WTC11 (cell line): ENCODE measurements around the gene OOSP4A. TPM values are rescaled to one million over a fixed set of nuclear protein-coding genes. Genes with fewer than 3 reads are reported as not detected.

Source experiments
- ATAC-seq: fragments of 200-7000 bp; cut with Tn5 transposase; 2 replicates; pipeline ENCODE4 v1.10.0; 2021; ENCODE audit warnings: mild to moderate bottlenecking, moderate library complexity
- Bru-seq: library from RNA; stranded (reverse); fragments of 400-500 nt; gene quantifications from one replicate; lab custom pipeline; 2021; lab: Mats Ljungman, UMichigan
- CTCF ChIA-PET: fragments of 300-600 bp; sonication (Branson Sonifier 250); formaldehyde crosslinking; loops from one replicate; lab custom pipeline; 2021; ENCODE audit warnings: antibody characterized with exemption; lab: Charles Lee
- POLR2A ChIA-PET: fragments of 350-600 bp; sonication (Branson Sonifier 250); formaldehyde crosslinking; loops from one replicate; lab custom pipeline; 2021; ENCODE audit warnings: antibody characterized with exemption; lab: Charles Lee
- DNase-seq: peaks from one replicate; pipeline ENCODE4 v3.0.0; 2021; ENCODE audit warnings: low spot score
- H3K27ac Mint-ChIP-seq: 2 replicates; pipeline ENCODE4 v1.8.0; 2021; ENCODE audit warnings: mixed read lengths
- H3K27me3 Mint-ChIP-seq: 2 replicates; pipeline ENCODE4 v1.8.0; 2021; ENCODE audit warnings: low read depth, mild to moderate bottlenecking, moderate library complexity, mixed read lengths
- H3K36me3 Mint-ChIP-seq: 2 replicates; pipeline ENCODE4 v1.8.0; 2021; ENCODE audit warnings: mixed read lengths
- H3K4me1 Mint-ChIP-seq: 2 replicates; pipeline ENCODE4 v1.8.0; 2022; ENCODE audit warnings: mixed read lengths
- H3K4me3 Mint-ChIP-seq: 2 replicates; pipeline ENCODE4 v1.8.0; 2021; ENCODE audit warnings: mild to moderate bottlenecking, moderate library complexity, mixed read lengths
- H3K9me3 Mint-ChIP-seq: 2 replicates; pipeline ENCODE4 v1.8.0; 2021; ENCODE audit warnings: mixed read lengths
- E2F1 ChIP-seq: sonication (generic); formaldehyde crosslinking; IDR thresholded peaks from 2 replicates; pipeline ENCODE4 v1.8.0; 2022; ENCODE audit warnings: mild to moderate bottlenecking, missing genetic modification reagents
- E2F4 ChIP-seq: sonication (generic); formaldehyde crosslinking; IDR thresholded peaks from 2 replicates; pipeline ENCODE4 v1.8.1; 2022; ENCODE audit warnings: low read depth, mild to moderate bottlenecking, moderate library complexity, missing genetic modification reagents, borderline replicate concordance
- ERG ChIP-seq: fragments of 250-450 bp; sonication (Bioruptor Pico); IDR thresholded peaks from 2 replicates; pipeline ENCODE4 v1.8.0; 2021; ENCODE audit warnings: mild to moderate bottlenecking
- ESRRA ChIP-seq: sonication (generic); formaldehyde crosslinking; IDR thresholded peaks from 2 replicates; pipeline ENCODE4 v1.8.1; 2022; ENCODE audit warnings: mild to moderate bottlenecking, missing genetic modification reagents, borderline replicate concordance
- ETV6 ChIP-seq: sonication (generic); formaldehyde crosslinking; IDR thresholded peaks from 2 replicates; pipeline ENCODE4 v1.8.1; 2022; ENCODE audit warnings: mild to moderate bottlenecking, missing genetic modification reagents
- GABPB1 ChIP-seq: sonication (generic); formaldehyde crosslinking; IDR thresholded peaks from 2 replicates; pipeline ENCODE4 v1.8.1; 2023; ENCODE audit warnings: mild to moderate bottlenecking, missing genetic modification reagents
- HMGA2 ChIP-seq: fragments of 250-450 bp; sonication (Bioruptor Pico); IDR thresholded peaks from 2 replicates; pipeline ENCODE4 v1.4.0; 2021; ENCODE audit warnings: mild to moderate bottlenecking, moderate library complexity
- KAT7 ChIP-seq: sonication (generic); formaldehyde crosslinking; IDR thresholded peaks from 2 replicates; pipeline ENCODE4 v1.8.1; 2023; ENCODE audit warnings: missing genetic modification reagents, mild to moderate bottlenecking, borderline replicate concordance
- PRDM15 ChIP-seq: sonication (generic); formaldehyde crosslinking; IDR thresholded peaks from 2 replicates; pipeline ENCODE4 v1.8.0; 2022; ENCODE audit warnings: missing genetic modification reagents
- STAT6 ChIP-seq: sonication (generic); formaldehyde crosslinking; conservative IDR thresholded peaks from 2 replicates; pipeline ENCODE4 v1.8.1; 2023; ENCODE audit warnings: mild to moderate bottlenecking, low read depth, missing genetic modification reagents, moderate library complexity
- TCF7 ChIP-seq: sonication (generic); formaldehyde crosslinking; IDR thresholded peaks from 2 replicates; pipeline ENCODE4 v1.8.0; 2022; ENCODE audit warnings: mild to moderate bottlenecking, low read depth, missing genetic modification reagents, moderate library complexity
- USF1 ChIP-seq: sonication (generic); formaldehyde crosslinking; IDR thresholded peaks from 2 replicates; pipeline ENCODE4 v1.8.0; 2022; ENCODE audit warnings: mild to moderate bottlenecking, missing genetic modification reagents
- ZBTB43 ChIP-seq: sonication (generic); formaldehyde crosslinking; IDR thresholded peaks from 2 replicates; pipeline ENCODE4 v1.8.1; 2023; ENCODE audit warnings: mild to moderate bottlenecking, missing genetic modification reagents
- ZNF138 ChIP-seq: sonication (generic); formaldehyde crosslinking; conservative IDR thresholded peaks from 2 replicates; pipeline ENCODE4 v1.8.1; 2022; ENCODE audit warnings: mild to moderate bottlenecking, moderate library complexity, missing genetic modification reagents
- ZNF396 ChIP-seq: fragments of 250-450 bp; sonication (Bioruptor Pico); IDR thresholded peaks from 2 replicates; pipeline ENCODE4 v1.8.0; 2021; ENCODE audit warnings: mild to moderate bottlenecking, moderate library complexity, borderline replicate concordance
- ZNF416 ChIP-seq: fragments of 250-450 bp; sonication (Bioruptor Pico); IDR thresholded peaks from 2 replicates; pipeline ENCODE4 v1.9.0; 2021; ENCODE audit warnings: mild to moderate bottlenecking, inconsistent platforms
- long read RNA-seq, 3 experiments: library from RNA in 1 of 3; library from capped mRNA in 1 of 3; library from polyadenylated mRNA in 1 of 3; unstranded in 2 of 3; stranded (forward) in 1 of 3; transcript quantifications; one replicate each; pipeline ENCODE4 v2.0.0, GENCODE V29; 2021
- total RNA-seq: library from RNA; stranded (reverse); gene quantifications from 3 replicates; pipeline ENCODE4 v1.2.3, GENCODE V29; 2021

Gene OOSP4A
- total RNA-seq (not detected in 3 replicates), Bru-seq, nascent RNA (not detected)
- long read RNA-seq, experiment 1 = 0 reads
- long read RNA-seq, experiment 2 = 0 reads
- long read RNA-seq, experiment 3 = 0 reads

- Mint-ChIP-seq H3K27ac (no peak within 1 kb of the TSS), H3K4me1 (peaks cover 19% of the 10 kb centered on the region), H3K4me3 (no peak within 1 kb of the TSS)
- ChIA-PET CTCF (interaction anchor here (0.7 to 1.6 kb wide), 3 partner anchors 9 to 141 kb away, joined by 3 to 5 read pairs (median 4); no protein-coding TSS in a partner anchor), POLR2A (no interaction called here)
- no peak for DNase-seq
- TF ChIP-seq GABPB1 (CRISPR knock-in tag) (no peak), TCF7 (CRISPR knock-in tag) (no peak), PRDM15 (CRISPR knock-in tag) (no peak), ETV6 (CRISPR knock-in tag) (no peak), ZNF138 (no peak), HMGA2 (CRISPR knock-in tag) (no peak), USF1 (CRISPR knock-in tag) (no peak), E2F1 (CRISPR knock-in tag) (no peak), E2F4 (CRISPR knock-in tag) (no peak), ESRRA (CRISPR knock-in tag) (no peak), ZNF416 (CRISPR knock-in tag) (no peak), ZNF396 (CRISPR knock-in tag) (no peak), KAT7 (CRISPR knock-in tag) (no peak), ERG (no peak), ZBTB43 (CRISPR knock-in tag) (no peak), STAT6 (CRISPR knock-in tag) (no peak)
- TF ChIP-seq, all 79 proteins: peak for 0
- ATAC-seq = no peak
- H3K27me3 Mint-ChIP-seq = no peaks in the 10 kb centered on the region
- peaks cover 5% of the 10 kb centered on the region; the same call in 1 of the 2 replicates for H3K9me3 Mint-ChIP-seq
- H3K36me3 Mint-ChIP-seq = no peaks in the 10 kb centered on the region
These were observed at the start of gene OOSP4A for GRCh38 chr11:59963733-59964132. Gene OOSP4A, plus strand, starts transcription at chr11:59964033. Its CDS starts 0 bp downstream, at chr11:59964033.
